GM19043 (cell line): ENCODE measurements around the gene PDP2.
A peak's percentile ranks its signal among the peaks of the same experiment; 100 is the strongest.
"Not testable (repeated sequence)": the region's sequence is repeated elsewhere in the genome, so short reads cannot be mapped to it uniquely, and the experiment has no call there.

Experiments
- ATAC-seq: cut with Tn5 transposase; IDR thresholded peaks from one replicate; pipeline ENCODE4 v1.9.1; 2021; ENCODE audit warnings: low read depth; ENCODE audit not compliant: unreplicated experiment

PDP2 gene

GRCh38 chr16:66853261-66854139 is 26.8 kb upstream of the PDP2 start:
- no peak for ATAC-seq

GRCh38 chr16:66856184-66856730 is 24.1 kb upstream of the PDP2 start:
- ATAC-seq, result no peak

GRCh38 chr16:66856801-66857200 is 23.5 kb upstream of the PDP2 start:
- ATAC-seq, result no peak

GRCh38 chr16:66857437-66857836 is 22.9 kb upstream of the PDP2 start:
- ATAC-seq, result no peak

GRCh38 chr16:66858740-66859396 is 21.4 kb upstream of the PDP2 start:
- ATAC-seq, result no peak

DNA sequence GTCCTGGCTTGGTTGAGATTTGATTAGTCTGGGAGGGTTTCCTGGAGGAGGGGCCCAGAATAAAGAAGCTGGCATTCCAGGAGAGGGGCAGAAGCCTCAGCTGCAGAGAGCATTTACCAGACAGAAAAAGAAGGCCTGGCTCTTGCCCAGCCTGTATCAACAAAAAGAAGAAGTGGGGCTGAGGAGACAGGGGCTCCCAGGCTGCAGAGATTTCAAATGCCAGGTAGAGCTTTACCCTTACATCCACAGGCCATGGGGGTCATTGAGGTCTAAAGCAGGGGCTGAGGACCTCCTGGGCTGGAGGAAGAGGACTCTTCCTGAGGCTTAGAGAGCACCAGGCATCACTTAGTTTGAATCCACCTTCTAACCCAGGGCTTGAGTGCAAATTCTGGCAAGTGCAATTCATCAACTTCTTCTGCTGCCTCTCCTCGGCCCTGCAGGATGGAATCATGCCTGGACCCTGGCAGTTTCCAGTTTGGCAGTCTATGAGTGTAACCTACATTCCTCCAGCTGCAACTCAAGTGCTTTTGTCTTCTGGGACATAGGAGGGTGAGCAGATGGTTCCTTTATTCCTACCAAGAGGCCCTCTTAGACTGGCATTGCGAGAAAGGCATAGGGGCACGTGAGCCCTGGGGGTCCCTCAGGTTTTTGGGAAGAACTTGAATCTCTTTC is 20.8 kb upstream of the PDP2 start:
- ATAC-seq, result no peak

GRCh38 chr16:66862023-66862520 is 18.2 kb upstream of the PDP2 start:
- ATAC-seq, result no peak

- no peak for ATAC-seq
These were observed 16.6 kb upstream of the PDP2 start for GRCh38 chr16:66863707-66864106.

- no peak for ATAC-seq
These were observed 10.9 kb upstream of the PDP2 start for GRCh38 chr16:66869424-66869823.

- ATAC-seq, result not testable (repeated sequence)
These were observed 9.0 kb upstream of the PDP2 start for GRCh38 chr16:66871363-66871762.

GRCh38 chr16:66871840-66872239 is 8.5 kb upstream of the PDP2 start:
- ATAC-seq, result no peak

DNA sequence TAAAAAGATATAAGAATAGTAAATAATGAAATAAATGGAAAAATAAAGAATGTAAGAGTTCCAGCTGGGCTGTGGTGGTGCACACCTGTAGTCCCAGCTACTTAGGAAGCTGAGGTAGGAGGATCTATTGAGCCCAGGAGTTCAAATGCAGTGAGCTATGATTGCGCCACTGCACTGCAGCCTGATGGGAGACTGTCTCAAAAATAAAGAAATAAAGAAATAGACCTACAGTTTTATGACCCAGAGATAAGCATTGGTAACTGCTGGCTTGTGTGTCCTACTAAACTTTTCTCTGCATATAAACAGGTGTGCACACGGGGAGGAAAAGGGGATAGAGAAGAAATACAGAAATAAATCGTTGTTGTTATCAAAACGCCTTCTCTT is 7.8 kb upstream of the PDP2 start:
- no peak for ATAC-seq

DNA sequence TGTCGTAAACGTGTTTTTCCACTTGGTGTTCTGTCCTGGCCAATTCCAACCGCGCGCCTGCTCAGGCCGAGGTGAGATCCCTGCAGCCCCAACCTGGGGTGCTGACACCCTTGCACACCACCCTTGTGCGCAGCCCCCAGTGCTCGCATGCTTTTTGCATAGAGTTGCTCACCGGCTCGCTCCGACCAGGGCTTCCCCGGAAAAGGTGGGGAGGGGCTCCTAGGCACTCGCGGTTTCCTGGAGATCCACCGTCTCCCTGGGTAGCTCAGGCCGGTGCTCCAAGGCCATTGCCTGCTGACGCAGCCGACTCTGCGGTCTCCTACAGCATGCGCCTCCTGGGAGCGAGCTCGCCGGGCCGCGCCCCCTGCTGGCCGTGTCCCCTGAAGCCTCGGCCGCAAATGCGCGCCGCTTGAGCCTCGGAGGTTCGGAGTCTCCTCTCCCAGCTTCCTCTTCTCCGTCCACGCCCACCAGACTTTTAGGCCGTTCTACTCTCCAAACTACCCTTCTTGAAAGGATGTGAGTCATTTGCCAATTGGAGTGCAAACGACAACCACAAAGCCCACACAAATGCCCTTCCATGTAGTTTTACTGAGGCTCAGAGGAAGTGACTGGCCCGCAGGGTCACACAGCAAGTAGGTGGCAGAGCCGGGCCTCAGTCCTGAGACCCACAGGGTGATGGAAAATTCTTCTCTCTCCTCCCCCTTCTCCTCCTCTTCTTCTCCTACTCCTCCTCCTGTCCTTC is 7.2 kb upstream of the PDP2 start:
- peak; percentile 77 for ATAC-seq

- ATAC-seq, result no peak
These were observed 6.6 kb upstream of the PDP2 start for GRCh38 chr16:66873685-66874055.

DNA sequence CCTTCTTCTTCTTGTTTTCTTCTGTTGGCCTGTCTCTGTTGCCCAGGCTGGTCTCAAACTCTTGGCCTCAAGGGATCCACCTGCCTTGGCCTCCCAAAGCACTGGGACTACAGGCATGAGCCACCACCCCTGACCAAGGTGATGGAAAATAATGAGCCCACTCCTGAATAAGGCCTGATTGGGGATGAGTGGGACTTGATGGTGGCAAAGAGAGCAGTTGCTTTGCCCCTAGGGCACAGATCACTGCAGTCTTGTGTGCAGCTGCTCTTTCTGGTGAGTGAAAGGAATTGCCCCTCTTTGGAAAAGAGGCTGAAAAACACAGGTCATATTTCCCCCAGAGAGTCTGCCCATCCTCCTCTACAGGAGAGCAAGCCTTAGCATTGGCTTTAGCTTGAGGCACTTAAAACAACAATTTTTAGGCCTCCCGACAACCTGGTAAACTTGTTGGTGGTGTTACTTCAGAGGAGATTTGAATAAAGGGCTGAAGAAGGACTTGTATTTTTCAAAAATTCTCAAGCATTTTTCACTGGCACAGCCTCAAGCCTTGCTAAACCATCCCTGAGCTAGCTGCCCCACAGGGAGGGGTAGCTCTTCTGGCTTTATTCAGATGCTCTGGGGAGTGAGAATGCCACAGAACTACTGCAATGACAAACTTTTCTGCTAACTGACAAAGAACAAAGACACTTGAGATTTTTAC is 6.1 kb upstream of the PDP2 start:
- no peak for ATAC-seq

DNA sequence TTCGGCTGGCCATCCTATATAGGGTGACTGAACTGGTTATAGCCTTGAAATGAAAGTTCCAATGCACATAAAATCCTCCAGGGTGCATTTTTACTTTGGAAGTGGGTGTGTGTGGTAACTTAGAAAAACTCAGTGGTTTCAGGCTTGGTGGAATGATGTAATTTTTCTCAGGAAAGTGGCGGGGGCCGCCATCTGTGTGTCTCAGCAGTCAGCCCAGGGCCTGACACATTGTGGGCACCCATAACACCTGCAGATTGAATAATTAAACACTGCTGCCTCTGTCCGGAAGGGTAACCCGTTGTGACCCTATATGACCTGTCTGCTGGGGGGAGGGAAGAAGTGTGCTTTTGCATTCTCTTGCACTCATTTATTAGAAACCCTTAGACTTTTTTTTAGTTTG is 2.2 kb upstream of the PDP2 start:
- ATAC-seq, result no peak

- no peak for ATAC-seq
These were observed 701 bp downstream of the PDP2 start for GRCh38 chr16:66881014-66881417.

DNA sequence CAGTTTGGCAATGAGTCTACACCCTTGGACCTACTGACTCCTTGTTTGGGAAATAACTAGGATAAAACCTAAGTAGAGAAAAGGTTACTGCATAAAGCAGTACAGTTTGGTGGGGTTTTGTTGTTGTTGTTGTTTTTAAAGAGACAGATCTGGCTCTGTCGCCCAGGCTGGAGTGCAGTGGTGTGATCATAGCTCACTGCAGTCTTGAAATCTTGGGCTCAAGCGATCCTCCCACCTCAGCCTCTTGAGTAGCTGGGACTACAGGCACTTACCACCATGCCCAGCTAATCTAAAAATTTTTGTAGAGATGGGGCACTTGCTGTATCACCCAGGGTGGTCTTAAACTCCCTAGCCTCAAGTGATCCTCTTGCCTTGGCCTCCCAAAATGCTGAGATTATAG is 1.2 kb downstream of the PDP2 start:
- ATAC-seq, result no peak

GRCh38 chr16:66881964-66882508 is 1.7 kb downstream of the PDP2 start:
- ATAC-seq, result no peak

GRCh38 chr16:66882702-66883101 is 2.4 kb downstream of the PDP2 start:
- no peak for ATAC-seq
